SU-DHL-6 (cell line): ENCODE results near the gene GALR2.

Source experiments
- EZH2phosphoT487 ChIP-seq: fragments of 200-600 bp; sonication (generic), shearing (Covaris generic); conservative IDR thresholded peaks from 2 replicates; pipeline ENCODE4 v1.6.1; 2018; ENCODE audit warnings: mild to moderate bottlenecking, antibody characterized with exemption, low read length, moderate library complexity, mixed read lengths
- TF ChIP-seq, protein P1 (sequence below): fragments of 200-600 bp; sonication (generic); IDR thresholded peaks from one replicate; pipeline ENCODE4 v1.5.1; 2017; ENCODE audit warnings: antibody characterized with exemption, mild to moderate bottlenecking, low read length, moderate library complexity; ENCODE audit not compliant: insufficient read depth, poor library complexity, severe bottlenecking

GRCh38 chr17:76079956-76080767, 5.6 kb downstream of the GALR2 start:
- TF ChIP-seq EZH2phosphoT487, result no peak
- TF ChIP-seq, protein P1, sequence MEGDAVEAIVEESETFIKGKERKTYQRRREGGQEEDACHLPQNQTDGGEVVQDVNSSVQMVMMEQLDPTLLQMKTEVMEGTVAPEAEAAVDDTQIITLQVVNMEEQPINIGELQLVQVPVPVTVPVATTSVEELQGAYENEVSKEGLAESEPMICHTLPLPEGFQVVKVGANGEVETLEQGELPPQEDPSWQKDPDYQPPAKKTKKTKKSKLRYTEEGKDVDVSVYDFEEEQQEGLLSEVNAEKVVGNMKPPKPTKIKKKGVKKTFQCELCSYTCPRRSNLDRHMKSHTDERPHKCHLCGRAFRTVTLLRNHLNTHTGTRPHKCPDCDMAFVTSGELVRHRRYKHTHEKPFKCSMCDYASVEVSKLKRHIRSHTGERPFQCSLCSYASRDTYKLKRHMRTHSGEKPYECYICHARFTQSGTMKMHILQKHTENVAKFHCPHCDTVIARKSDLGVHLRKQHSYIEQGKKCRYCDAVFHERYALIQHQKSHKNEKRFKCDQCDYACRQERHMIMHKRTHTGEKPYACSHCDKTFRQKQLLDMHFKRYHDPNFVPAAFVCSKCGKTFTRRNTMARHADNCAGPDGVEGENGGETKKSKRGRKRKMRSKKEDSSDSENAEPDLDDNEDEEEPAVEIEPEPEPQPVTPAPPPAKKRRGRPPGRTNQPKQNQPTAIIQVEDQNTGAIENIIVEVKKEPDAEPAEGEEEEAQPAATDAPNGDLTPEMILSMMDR, result no peak
